ENCODE measurements around the gene ZNF530. TPM values are rescaled to one million over a fixed set of nuclear protein-coding genes. Genes with fewer than 3 reads are reported as not detected.

The ZNF530 gene
- total and polyA plus RNA-seq, 2 donors (not counting 1 experiment from before 2014, with no cell fraction given), result 4.3 to 11.2 TPM

GRCh38 chr19:57615346-57615745, 15.7 kb downstream of the ZNF530 start:
- peaks cover 40% of the 10 kb centered on the region for H3K4me1 Mint-ChIP-seq
- WGBS (ENCODE audit: insufficient coverage), result no CpG with 5 or more reads among the region's 3 CpGs
- TF ChIP-seq EZH2 (IDR thresholded peaks at IDR 0.05; ENCODE audit: borderline replicate concordance, insufficient read depth, low read depth, low read length, poor library complexity, severe bottlenecking), result no peak
- TF ChIP-seq CTCF (IDR thresholded peaks at IDR 0.05), result no peak
- peaks cover 14 to 21% of the 10 kb centered on the region in 2 donors for H3K4me1 ChIP-seq (ENCODE audit: control insufficient read depth in 2 of 2, insufficient read depth in 2 of 2, low read length in 2 of 2)
- peak overlapping the region; percentile 94 for H3K9ac ChIP-seq (ENCODE audit: low read length)
- no peak overlapping the region for H3K27ac ChIP-seq (ENCODE audit: low read length in 2 of 2)
- no peaks in the 10 kb centered on the region for H3K27me3 ChIP-seq (replicated peaks in 1 of 4; ENCODE audit: control extremely low read depth in 1 of 4, control insufficient read depth in 3 of 4, insufficient read depth in 4 of 4, low read length in 3 of 4)
- intact Hi-C loops (cut with micrococcal nuclease), result no loop called here
- peak overlapping the region in 1 of 5 experiments; percentile 97 for H3K4me3 ChIP-seq (ENCODE audit: control extremely low read depth in 1 of 5, extremely low read depth in 1 of 5, insufficient read depth in 1 of 5, low read depth in 2 of 5, low read length in 4 of 5)
- CTCF ChIA-PET, result no interaction called here
- H2AFZ ChIP-seq (ENCODE audit: insufficient read depth, low read depth, low read length, poor library complexity, severe bottlenecking), result no peak overlapping the region
- H3K4me3 Mint-ChIP-seq, result peak overlapping the region; percentile 93
- H3K27ac Mint-ChIP-seq, result peak overlapping the region; percentile 90
- peaks cover 32% of the 10 kb centered on the region for H3K9me3 Mint-ChIP-seq (ENCODE audit: insufficient read depth)
- no peaks in the 10 kb centered on the region for H4K20me1 ChIP-seq (ENCODE audit: control insufficient read depth, insufficient read depth, low read length, poor library complexity, severe bottlenecking)
- H3K79me2 ChIP-seq (ENCODE audit: control insufficient read depth, insufficient read depth, low read length), result peaks cover 69% of the 10 kb centered on the region
- ATAC-seq (ENCODE audit: low read depth), result no peak
- H3K9me3 ChIP-seq (ENCODE audit: control extremely low read depth in 1 of 3, control insufficient read depth in 2 of 3, insufficient read depth in 1 of 3, low read length in 2 of 3), result peaks cover 6 to 58% (median 55%) of the 10 kb centered on the region in 3 donors
- H3K27me3 Mint-ChIP-seq, result no peaks in the 10 kb centered on the region
- H3K36me3 ChIP-seq (replicated peaks in 1 of 2; ENCODE audit: control extremely low read depth in 1 of 2, control insufficient read depth in 1 of 2, extremely low read depth in 1 of 2, insufficient read depth in 2 of 2, low read length in 1 of 2), result peaks cover 14 to 41% of the 10 kb centered on the region in 2 experiments
- no peak for DNase-seq
- H3K4me2 ChIP-seq (replicated peaks; ENCODE audit: low read depth, low read length, poor library complexity, severe bottlenecking), result peak overlapping the region; percentile 89
- POLR2A ChIA-PET, result no interaction called here

- Mint-ChIP-seq H3K27ac (no peak overlapping the region), H3K9me3 (ENCODE audit: insufficient read depth) (peaks cover 40% of the 10 kb centered on the region), H3K27me3 (no peaks in the 10 kb centered on the region), H3K4me3 (no peak overlapping the region), H3K4me1 (peaks cover 22% of the 10 kb centered on the region)
- ATAC-seq (ENCODE audit: low read depth), result no peak
- no peak overlapping the region for H3K4me2 ChIP-seq (replicated peaks; ENCODE audit: low read depth, low read length, poor library complexity, severe bottlenecking)
- peaks cover 23 to 66% of the 10 kb centered on the region in 2 experiments for H3K36me3 ChIP-seq (replicated peaks in 1 of 2; ENCODE audit: control extremely low read depth in 1 of 2, control insufficient read depth in 1 of 2, extremely low read depth in 1 of 2, insufficient read depth in 2 of 2, low read length in 1 of 2)
- H2AFZ ChIP-seq (ENCODE audit: insufficient read depth, low read depth, low read length, poor library complexity, severe bottlenecking), result no peak overlapping the region
- peaks cover 50% of the 10 kb centered on the region for H3K79me2 ChIP-seq (ENCODE audit: control insufficient read depth, insufficient read depth, low read length)
- intact Hi-C loops (cut with micrococcal nuclease), result no loop called here
- H4K20me1 ChIP-seq (ENCODE audit: control insufficient read depth, insufficient read depth, low read length, poor library complexity, severe bottlenecking), result no peaks in the 10 kb centered on the region
- CTCF ChIA-PET, result no interaction called here
- DNase-seq, result no peak
- TF ChIP-seq CTCF (IDR thresholded peaks at IDR 0.05) (no peak), EZH2 (IDR thresholded peaks at IDR 0.05; ENCODE audit: borderline replicate concordance, insufficient read depth, low read depth, low read length, poor library complexity, severe bottlenecking) (no peak)
- H3K4me1 ChIP-seq (ENCODE audit: control insufficient read depth in 2 of 2, insufficient read depth in 2 of 2, low read length in 2 of 2), result no peaks in the 10 kb centered on the region
- H3K27me3 ChIP-seq (replicated peaks in 1 of 4; ENCODE audit: control extremely low read depth in 1 of 4, control insufficient read depth in 3 of 4, insufficient read depth in 4 of 4, low read length in 3 of 4), result no peaks in the 10 kb centered on the region
- no peak overlapping the region for H3K9ac ChIP-seq (ENCODE audit: low read length)
- WGBS (ENCODE audit: insufficient coverage), result 97% methylated on average over 3 of the region's 10 CpGs
- peaks cover 12 to 90% (median 72%) of the 10 kb centered on the region in 3 donors for H3K9me3 ChIP-seq (ENCODE audit: control extremely low read depth in 1 of 3, control insufficient read depth in 2 of 3, insufficient read depth in 1 of 3, low read length in 2 of 3)
- POLR2A ChIA-PET, result no interaction called here
- no peak overlapping the region for H3K4me3 ChIP-seq (ENCODE audit: control extremely low read depth in 1 of 5, extremely low read depth in 1 of 5, insufficient read depth in 1 of 5, low read depth in 2 of 5, low read length in 4 of 5)
- H3K27ac ChIP-seq (ENCODE audit: low read length in 2 of 2), result no peak overlapping the region
Observed at GRCh38 chr19:57620673-57621348, 21.1 kb downstream of the ZNF530 start.
